ENCODE results near the gene BMP7. TPM values are rescaled to one million over a fixed set of nuclear protein-coding genes. Genes with fewer than 3 reads are reported as not detected.

BMP7 gene
- total RNA-seq, 1 donor from 2014 or later: not detected

DNA sequence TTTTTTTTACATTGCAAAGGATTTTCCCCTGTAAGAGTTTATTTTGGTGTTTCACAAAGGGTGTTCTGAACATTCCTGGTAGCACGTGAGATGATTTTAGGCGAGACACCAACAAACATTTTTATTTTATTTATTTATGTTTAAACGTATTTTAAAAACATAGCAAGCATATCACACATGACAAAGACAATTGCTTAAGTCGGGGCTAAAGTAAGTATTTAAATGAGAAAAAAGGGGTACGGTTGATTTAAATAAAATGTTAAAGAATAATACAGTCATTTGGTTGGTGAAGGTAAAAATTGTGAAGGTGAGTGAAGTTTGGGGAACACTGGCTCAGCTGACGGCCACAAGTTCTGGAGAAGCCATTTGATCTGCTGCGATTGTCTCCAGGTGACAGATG, 129.7 kb downstream of the BMP7 start:
- H3K27me3 ChIP-seq (ENCODE audit: control insufficient read depth, insufficient read depth, low read length): no peaks in the 10 kb centered on the region

DNA sequence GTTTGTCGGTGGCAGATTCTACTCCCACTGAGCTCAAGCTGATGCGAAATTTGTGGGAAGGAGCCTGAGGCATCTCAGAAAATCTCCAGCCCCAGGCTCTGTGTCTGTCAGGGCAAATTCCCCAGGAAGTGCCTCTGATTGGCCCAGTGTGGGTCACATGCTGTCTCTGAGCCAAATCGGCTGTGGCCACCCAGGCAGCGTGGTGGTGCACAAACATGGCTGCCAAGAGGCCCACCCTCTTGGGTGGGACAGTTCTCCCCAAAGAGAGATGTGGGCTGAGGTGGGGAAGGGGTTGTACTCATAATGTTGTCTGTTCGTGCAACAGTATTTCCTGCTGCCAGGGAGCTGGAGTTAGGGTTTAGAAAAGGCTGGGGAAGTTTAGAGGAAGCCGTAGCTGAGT, 130.6 kb downstream of the BMP7 start:
- no peak for FAIRE-seq
- H3K4me3 ChIP-seq (ENCODE audit: low read depth, low read length): no peak overlapping the region
- TF ChIP-seq CTCF (IDR thresholded peaks at IDR 0.05; ENCODE audit: insufficient read depth, low read length, severe bottlenecking): no peak
- H3K36me3 ChIP-seq (ENCODE audit: control insufficient read depth, insufficient read depth, low read length): no peaks in the 10 kb centered on the region
- DNase-seq (ENCODE audit: low read depth): no peak
- no peaks in the 10 kb centered on the region for H3K27me3 ChIP-seq (ENCODE audit: control insufficient read depth, insufficient read depth, low read length)

More for the DNA sequence above, 129.7 kb downstream of the BMP7 start:
- DNase-seq (ENCODE audit: low read depth): no peak
- Histone ChIP-seq H3K36me3 (ENCODE audit: control insufficient read depth, insufficient read depth, low read length) (no peaks in the 10 kb centered on the region), H3K4me3 (ENCODE audit: low read depth, low read length) (no peak overlapping the region)
- no peak for TF ChIP-seq CTCF (IDR thresholded peaks at IDR 0.05; ENCODE audit: insufficient read depth, low read length, severe bottlenecking)
- no peak for FAIRE-seq

DNA sequence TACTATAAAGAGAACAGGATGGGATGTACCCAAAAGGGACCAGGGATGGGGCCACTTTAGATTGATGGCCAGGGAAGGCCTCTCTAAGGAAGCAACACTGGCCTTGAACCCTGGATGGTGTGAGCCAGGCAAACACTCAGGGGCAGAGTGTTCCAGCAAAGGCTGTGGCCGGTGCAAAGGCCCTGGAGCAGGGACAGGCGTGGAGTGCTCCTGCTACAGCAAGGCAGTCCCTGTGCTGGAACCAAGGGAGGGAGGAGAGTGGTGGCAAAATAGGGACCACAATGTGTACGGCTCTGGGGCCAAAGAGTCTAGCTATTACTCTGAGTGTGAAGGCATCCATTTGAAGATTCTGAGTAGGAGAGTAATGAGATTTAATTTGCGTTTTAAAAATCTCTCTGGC, 131.6 kb downstream of the BMP7 start:
- TF ChIP-seq CTCF (IDR thresholded peaks at IDR 0.05; ENCODE audit: insufficient read depth, low read length, severe bottlenecking): no peak
- Histone ChIP-seq H3K36me3 (ENCODE audit: control insufficient read depth, insufficient read depth, low read length) (no peaks in the 10 kb centered on the region), H3K4me3 (ENCODE audit: low read depth, low read length) (no peak overlapping the region), H3K27me3 (ENCODE audit: control insufficient read depth, insufficient read depth, low read length) (no peaks in the 10 kb centered on the region)
- no peak for FAIRE-seq
- no peak for DNase-seq (ENCODE audit: low read depth)

- H3K27me3 ChIP-seq (ENCODE audit: control insufficient read depth, insufficient read depth, low read length): no peaks in the 10 kb centered on the region
- no peak overlapping the region for H3K4me3 ChIP-seq (ENCODE audit: low read depth, low read length)
- TF ChIP-seq CTCF (IDR thresholded peaks at IDR 0.05; ENCODE audit: insufficient read depth, low read length, severe bottlenecking): no peak
- DNase-seq (ENCODE audit: low read depth): no peak
- no peak for FAIRE-seq
- H3K36me3 ChIP-seq (ENCODE audit: control insufficient read depth, insufficient read depth, low read length): no peaks in the 10 kb centered on the region
Measured at GRCh38 chr20:57133926-57134650, 132.4 kb downstream of the BMP7 start.

DNA sequence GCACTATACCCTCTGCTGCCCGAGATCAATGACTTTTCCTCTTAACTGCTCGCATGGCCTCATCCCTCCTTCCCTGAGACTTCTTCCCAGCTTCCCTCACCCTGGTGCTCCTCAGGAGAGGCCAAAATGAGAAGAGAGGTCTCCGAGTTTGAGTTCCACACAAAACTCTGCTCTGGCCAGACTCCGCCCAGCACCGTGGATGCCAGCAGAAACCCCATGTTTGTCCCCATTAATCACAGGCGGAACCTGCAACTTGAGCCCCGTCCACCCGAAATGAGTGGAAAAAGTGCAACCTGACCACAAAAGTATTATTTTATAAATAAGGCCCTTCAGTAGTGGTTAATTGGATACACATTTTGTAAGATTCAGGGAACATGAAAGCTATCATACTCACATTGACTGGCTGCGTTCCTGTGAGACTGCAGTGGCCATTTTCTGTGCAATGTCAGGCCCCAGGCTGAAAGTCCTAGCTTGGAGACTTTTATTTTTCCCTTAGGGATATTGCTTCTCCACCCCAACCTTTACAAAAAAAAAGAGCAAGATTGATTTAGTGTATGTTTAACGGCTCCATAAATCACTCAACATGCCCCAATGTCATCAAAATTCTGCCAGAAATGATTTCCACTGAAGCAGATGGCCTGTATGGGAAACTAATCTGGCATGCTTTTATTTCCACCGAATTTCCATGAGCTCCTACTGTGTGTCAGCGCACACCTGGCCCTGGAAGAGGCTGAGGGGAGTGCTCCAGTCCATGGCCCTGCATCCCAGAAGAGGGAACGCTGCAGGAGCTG, 134.6 kb downstream of the BMP7 start:
- no peaks in the 10 kb centered on the region for H3K36me3 ChIP-seq (ENCODE audit: control insufficient read depth, insufficient read depth, low read length)
- no peak overlapping the region for H3K4me3 ChIP-seq (ENCODE audit: low read depth, low read length)
- FAIRE-seq (no peak), DNase-seq (ENCODE audit: low read depth) (no peak)
- no peak for TF ChIP-seq CTCF (IDR thresholded peaks at IDR 0.05; ENCODE audit: insufficient read depth, low read length, severe bottlenecking)
- no peaks in the 10 kb centered on the region for H3K27me3 ChIP-seq (ENCODE audit: control insufficient read depth, insufficient read depth, low read length)

All from bronchial epithelial cell (primary cell).